Thyroid gland (tissue), 4 donors: ENCODE results near the gene KRTAP12-2. TPM values are rescaled to one million over a fixed set of nuclear protein-coding genes. Genes with fewer than 3 reads are reported as not detected.

Source experiments
- DNase-seq, 2 donors: peaks; one replicate each; pipeline ENCODE4 v3.0.0-alpha.2; 2019
- H3K27ac ChIP-seq, 3 donors: fragments of 200-600 bp; sonication (generic); 1 replicate in 2 of 3; 2 replicates in 1 of 3; pipeline ENCODE4 v1.5.1; 2016 to 2019; ENCODE audit warnings: mild to moderate bottlenecking in 1 of 3, moderate library complexity in 1 of 3
- H3K27me3 ChIP-seq: fragments of 200-600 bp; sonication (generic); one replicate; pipeline ENCODE4 v1.5.1; 2019
- H3K36me3 ChIP-seq, 2 donors: fragments of 200-600 bp; sonication (generic); one replicate each; pipeline ENCODE4 v1.5.1; 2016 to 2019
- H3K4me1 ChIP-seq, 2 donors: fragments of 200-600 bp; sonication (generic); one replicate each; pipeline ENCODE4 v1.5.1; 2017 to 2019
- H3K4me3 ChIP-seq, 3 donors: fragments of 200-600 bp; sonication (generic); replicated peaks in 1 of 3; 1 replicate in 2 of 3; 2 replicates in 1 of 3; pipeline ENCODE4 v1.5.1; 2016; ENCODE audit warnings: mild to moderate bottlenecking in 1 of 3
- H3K9me3 ChIP-seq: fragments of 200-600 bp; sonication (generic); one replicate; pipeline ENCODE4 v1.5.1; 2017
- POLR2A ChIP-seq, 2 donors: fragments of 450-650 bp; IDR thresholded peaks; one replicate each; pipeline ENCODE4 v1.6.1; 2017; ENCODE audit warnings: antibody characterized with exemption in 2 of 2, mild to moderate bottlenecking in 2 of 2, moderate library complexity in 1 of 2
- WGBS, 2 donors: methylation state at CpG; one replicate each; pipeline ENCODE4 v1.1.5; 2017; 5-methylcytosine and 5-hydroxymethylcytosine counted together
- intact Hi-C: fragments of 100-400 bp; cut with DNase I; formaldehyde crosslinking; loops from one replicate; pipeline ENCODE4 v1.15.1; 2023
- total RNA-seq, 4 donors: library from RNA; depleted of rRNA; stranded (reverse); fragments of >200 nt; gene quantifications; one replicate each; pipeline ENCODE4 v1.2.3, GENCODE V29; 2016
- TF ChIP-seq, protein P1 (sequence below), 6 experiments: fragments of 200-600 bp in 3 of 6; fragments of 450-650 bp in 3 of 6; sonication (generic) in 3 of 6; IDR thresholded peaks; one replicate each; pipeline ENCODE4 v1.5.1; 2016 to 2019; ENCODE audit warnings: antibody characterized with exemption in 6 of 6, mild to moderate bottlenecking in 2 of 6, inconsistent platforms in 1 of 6, moderate library complexity in 1 of 6

The KRTAP12-2 gene
- total RNA-seq, 4 donors from 2014 or later = 0.89 TPM; not detected in 3

DNA sequence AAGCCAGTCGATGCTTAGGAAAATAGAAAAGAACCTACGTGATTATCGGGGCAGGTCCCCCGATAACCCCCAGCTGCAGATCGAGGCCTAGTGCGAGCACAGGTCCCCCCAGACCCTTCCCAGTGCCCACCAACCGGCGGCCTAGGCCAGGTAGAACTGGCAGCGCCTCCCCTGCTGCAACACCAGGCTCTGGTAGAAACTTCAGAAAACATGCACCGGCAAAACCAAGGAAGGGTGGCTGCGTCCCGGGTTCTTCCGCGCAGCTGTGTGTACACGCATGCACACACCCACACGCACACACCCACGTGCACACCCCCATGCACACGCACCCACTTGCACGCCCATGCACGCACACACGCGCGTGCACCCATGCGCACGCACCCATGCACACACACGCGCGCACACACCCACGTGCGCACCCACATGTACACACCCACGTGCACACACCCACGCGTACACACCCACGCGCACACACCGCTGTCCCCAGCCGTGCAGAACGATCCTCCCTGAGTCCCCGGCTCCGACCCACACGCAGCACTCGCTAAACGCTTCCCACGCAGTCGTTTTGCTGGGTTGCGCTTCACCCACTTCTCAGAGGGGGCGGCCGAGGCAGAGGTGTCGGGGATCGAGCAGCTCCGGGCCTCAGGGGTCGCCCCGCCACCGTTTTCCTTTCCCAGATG lies 39.4 kb upstream of the KRTAP12-2 start:
- H3K36me3 ChIP-seq = no peaks in the 10 kb centered on the region
- H3K9me3 ChIP-seq = no peaks in the 10 kb centered on the region
- intact Hi-C loops = no loop called here
- H3K4me1 ChIP-seq = peaks cover 4 to 39% of the 10 kb centered on the region in 2 donors
- TF ChIP-seq POLR2A (IDR thresholded peaks at IDR 0.05) = no peak
- TF ChIP-seq, protein P1, sequence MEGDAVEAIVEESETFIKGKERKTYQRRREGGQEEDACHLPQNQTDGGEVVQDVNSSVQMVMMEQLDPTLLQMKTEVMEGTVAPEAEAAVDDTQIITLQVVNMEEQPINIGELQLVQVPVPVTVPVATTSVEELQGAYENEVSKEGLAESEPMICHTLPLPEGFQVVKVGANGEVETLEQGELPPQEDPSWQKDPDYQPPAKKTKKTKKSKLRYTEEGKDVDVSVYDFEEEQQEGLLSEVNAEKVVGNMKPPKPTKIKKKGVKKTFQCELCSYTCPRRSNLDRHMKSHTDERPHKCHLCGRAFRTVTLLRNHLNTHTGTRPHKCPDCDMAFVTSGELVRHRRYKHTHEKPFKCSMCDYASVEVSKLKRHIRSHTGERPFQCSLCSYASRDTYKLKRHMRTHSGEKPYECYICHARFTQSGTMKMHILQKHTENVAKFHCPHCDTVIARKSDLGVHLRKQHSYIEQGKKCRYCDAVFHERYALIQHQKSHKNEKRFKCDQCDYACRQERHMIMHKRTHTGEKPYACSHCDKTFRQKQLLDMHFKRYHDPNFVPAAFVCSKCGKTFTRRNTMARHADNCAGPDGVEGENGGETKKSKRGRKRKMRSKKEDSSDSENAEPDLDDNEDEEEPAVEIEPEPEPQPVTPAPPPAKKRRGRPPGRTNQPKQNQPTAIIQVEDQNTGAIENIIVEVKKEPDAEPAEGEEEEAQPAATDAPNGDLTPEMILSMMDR (IDR thresholded peaks at IDR 0.05) = no peak
- H3K4me3 ChIP-seq = no peak overlapping the region
- no peak overlapping the region for H3K27ac ChIP-seq
- H3K27me3 ChIP-seq = peaks cover 9% of the 10 kb centered on the region
- 24 to 39% methylated on average over 44 to 52 of the region's 54 CpGs for WGBS, 2 donors
- DNase-seq = no peak

DNA sequence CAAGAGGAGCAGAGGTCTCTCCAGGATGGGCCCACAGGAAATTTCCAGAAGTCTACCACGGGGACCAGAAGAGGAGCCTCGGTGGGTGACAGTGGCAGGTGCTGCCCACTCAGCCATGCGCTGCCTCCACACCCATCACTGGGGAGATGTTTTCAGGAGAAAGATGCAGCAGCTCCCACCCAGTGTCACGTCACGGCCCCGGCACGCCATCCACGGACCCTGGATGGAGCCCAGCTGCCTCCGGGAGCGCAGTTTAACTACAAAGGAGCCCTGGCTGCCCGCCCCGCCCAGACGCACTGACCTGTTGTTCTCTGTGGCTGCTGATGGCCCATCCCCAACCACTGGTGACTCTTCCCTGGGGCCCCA lies 37.9 kb upstream of the KRTAP12-2 start:
- DNase-seq = no peak
- intact Hi-C loops = no loop called here
- H3K27me3 ChIP-seq = peaks cover 9% of the 10 kb centered on the region

DNA sequence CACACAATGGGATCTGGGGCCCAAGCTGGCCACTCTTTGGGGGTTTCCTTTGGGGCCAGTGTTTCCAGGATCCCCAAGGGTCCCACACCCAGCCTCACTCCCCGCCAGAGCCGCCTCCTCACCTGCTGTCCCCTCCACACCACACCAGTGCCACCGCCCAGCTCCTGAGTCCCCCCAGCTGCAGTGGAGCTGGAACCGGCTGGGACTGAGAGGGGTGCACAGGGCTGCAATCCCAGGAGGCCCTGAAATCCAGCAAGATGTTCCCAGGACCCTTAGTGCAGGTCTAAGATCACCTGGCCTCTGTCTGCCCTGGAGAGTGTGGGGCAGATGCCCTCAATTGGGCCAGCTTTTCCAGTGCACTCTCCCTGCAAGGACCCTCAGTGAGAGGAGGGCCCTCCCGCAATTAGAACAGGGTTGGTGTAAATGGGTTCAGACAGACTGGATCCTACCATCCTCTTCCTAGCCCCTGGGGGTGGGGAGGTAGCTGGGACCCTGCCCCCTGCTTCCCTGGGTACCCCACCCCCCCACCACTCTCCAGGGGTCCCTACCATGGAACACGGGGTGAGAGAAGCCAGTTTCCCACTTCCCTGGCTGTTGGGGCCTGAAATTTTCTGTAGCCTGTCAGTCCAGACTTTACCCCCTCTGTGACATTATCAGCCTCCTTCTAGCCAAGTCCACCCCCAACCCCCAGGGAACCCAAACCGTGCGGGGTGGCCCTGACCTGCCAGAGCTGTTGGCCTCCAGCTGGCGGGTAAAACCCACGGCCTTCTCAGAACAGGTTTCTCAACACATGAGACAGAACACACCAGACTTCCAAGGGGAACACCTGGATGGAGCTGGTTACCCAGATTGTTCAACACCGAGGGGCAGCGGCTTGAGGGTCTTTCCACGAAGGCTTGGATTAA lies 37.3 kb upstream of the KRTAP12-2 start:
- Histone ChIP-seq H3K9me3 (no peaks in the 10 kb centered on the region), H3K27me3 (peaks cover 4% of the 10 kb centered on the region), H3K4me3 (no peak overlapping the region), H3K36me3 (no peaks in the 10 kb centered on the region), H3K4me1 (peaks cover 0 to 17% of the 10 kb centered on the region in 2 donors), H3K27ac (no peak overlapping the region)
- intact Hi-C loops = no loop called here
- WGBS, 2 donors = 70 to 74% methylated on average over 7 to 13 of the region's 13 CpGs
- TF ChIP-seq, protein P1 (IDR thresholded peaks at IDR 0.05) = no peak
- no peak for DNase-seq

More for the DNA sequence above, 37.9 kb upstream of the KRTAP12-2 start:
- 35 to 81% methylated on average over 5 to 11 of the region's 13 CpGs for WGBS, 2 donors
- no peak overlapping the region for H3K4me3 ChIP-seq
- H3K27ac ChIP-seq = no peak overlapping the region
- no peaks in the 10 kb centered on the region for H3K36me3 ChIP-seq
- no peaks in the 10 kb centered on the region for H3K9me3 ChIP-seq
- peaks cover 0 to 23% of the 10 kb centered on the region in 2 donors for H3K4me1 ChIP-seq
- TF ChIP-seq, protein P1 (IDR thresholded peaks at IDR 0.05) = no peak
- no peak for TF ChIP-seq POLR2A (IDR thresholded peaks at IDR 0.05)

DNA sequence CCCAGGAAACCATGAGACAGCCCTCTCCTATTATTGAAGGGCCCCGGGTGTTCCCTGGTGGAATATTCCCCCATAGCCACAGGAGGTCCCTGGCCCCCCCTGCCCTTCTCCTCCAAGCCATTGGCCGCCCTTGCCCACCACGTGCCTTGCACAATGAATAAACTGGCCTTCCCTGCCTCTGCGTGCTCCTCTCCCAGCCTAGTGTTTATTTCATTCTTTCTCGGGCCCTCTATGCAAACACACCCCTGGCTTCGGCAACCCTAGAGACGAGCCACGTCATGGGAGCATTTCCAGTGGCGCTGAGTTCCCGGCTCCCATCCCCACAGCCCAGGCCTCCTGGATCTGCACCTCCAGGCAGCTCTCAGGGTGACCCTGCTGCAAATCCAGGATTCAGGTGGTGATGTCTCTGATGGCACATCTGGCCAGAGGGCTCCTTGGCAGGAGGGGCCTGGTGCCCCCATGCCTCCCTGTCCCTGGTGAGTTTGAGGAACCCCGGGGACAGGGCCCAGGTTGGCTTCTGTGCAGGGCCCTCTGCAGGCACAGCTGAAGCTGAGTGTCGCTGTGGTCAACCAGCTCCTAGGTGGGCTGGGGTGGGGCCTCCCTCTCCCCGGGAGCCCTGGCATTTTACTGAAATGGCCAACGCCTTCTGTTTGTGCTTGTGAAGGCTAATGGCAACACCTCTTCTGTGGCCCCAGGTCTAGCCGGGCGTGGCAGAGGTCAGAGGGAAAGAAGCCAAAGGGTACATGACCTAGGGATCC lies 36.4 kb upstream of the KRTAP12-2 start:
- intact Hi-C loops = no loop called here
- WGBS, 2 donors = 81 to 85% methylated on average over 11 to 14 of the region's 16 CpGs
- Histone ChIP-seq H3K4me3 (no peak overlapping the region), H3K27ac (no peak overlapping the region), H3K27me3 (peaks cover 4% of the 10 kb centered on the region), H3K9me3 (no peaks in the 10 kb centered on the region), H3K36me3 (no peaks in the 10 kb centered on the region), H3K4me1 (peaks cover 0 to 9% of the 10 kb centered on the region in 2 donors)
- no peak for DNase-seq
- no peak for TF ChIP-seq POLR2A (IDR thresholded peaks at IDR 0.05)
- TF ChIP-seq, protein P1 (IDR thresholded peaks at IDR 0.05) = no peak
